HCT116 (cell line): Measurements from ENCODE around the gene ACBD4. TPM values are rescaled to one million over a fixed set of nuclear protein-coding genes. Genes with fewer than 3 reads are reported as not detected.

Experiments
- ATAC-seq: fragments of 200-7000 bp; cut with Tn5 transposase; 2 replicates; pipeline ENCODE4 v1.9.1; 2020; ENCODE audit warnings: mild to moderate bottlenecking, moderate library complexity
- BruUV-seq: library from RNA; stranded (reverse); fragments of 400-500 nt; replicated peaks from 2 replicates; lab custom pipeline; 2021; lab: Mats Ljungman, UMichigan
- CTCF ChIA-PET: fragments of 300-600 bp; sonication (Branson Sonifier 250); formaldehyde crosslinking; loops from one replicate; lab custom pipeline; 2021; ENCODE audit warnings: antibody characterized with exemption; lab: Charles Lee
- POLR2A ChIA-PET: fragments of 300-600, 350-600 bp; sonication (Branson Sonifier 250); formaldehyde crosslinking; loops from one replicate; lab custom pipeline; 2021; ENCODE audit warnings: antibody characterized with exemption; lab: Charles Lee
- RAD21 ChIA-PET, 2 experiments: fragments of 300-600 bp; sonication (Branson Sonifier 250); formaldehyde crosslinking; loops; one replicate each; lab custom pipeline; 2023; ENCODE audit warnings: low total read pairs in 2 of 2; ENCODE audit not compliant: uncharacterized antibody in 2 of 2, unreplicated experiment in 2 of 2, low non-redundant PET in 1 of 2; lab: Charles Lee
- DNase-seq: peaks from one replicate; pipeline ENCODE4 v3.0.0-alpha.2; 2010; ENCODE audit warnings: low read depth, low spot score
- H2AFZ ChIP-seq: fragments of 200-600 bp; shearing (Covaris generic), sonication (generic); 2 replicates; pipeline ENCODE4 v1.6.1; 2017; ENCODE audit warnings: low read depth, mixed run types, mixed read lengths, antibody characterized with exemption, low read length; ENCODE audit not compliant: poor library complexity, severe bottlenecking
- H3K27ac ChIP-seq: 2 replicates; pipeline ENCODE4 v1.5.1; 2012; ENCODE audit warnings: low read depth, low read length
- H3K27me3 ChIP-seq: fragments of 200-600 bp; sonication (generic); 2 replicates; pipeline ENCODE4 v1.6.1; 2016; ENCODE audit warnings: mixed run types, low read length, mixed read lengths; ENCODE audit not compliant: insufficient read depth
- H3K36me3 ChIP-seq, 2 experiments: fragments of 200-500 bp in 1 of 2; fragments of 200-600 bp in 1 of 2; sonication (Bioruptor generic) in 1 of 2; sonication (generic) in 1 of 2; 2 replicates each; pipeline versions ENCODE4 v1.5.1 to v1.6.1; 2014 to 2016; ENCODE audit warnings: low read length in 2 of 2, inconsistent platforms in 1 of 2, mixed read lengths in 1 of 2, mixed run types in 1 of 2; ENCODE audit not compliant: insufficient read depth in 2 of 2, control insufficient read depth in 1 of 2
- H3K4me1 ChIP-seq, 2 experiments: fragments of 200-600 bp in 1 of 2; sonication (generic) in 1 of 2; 2 replicates each; pipeline versions ENCODE4 v1.5.1 to v1.6.1; 2012 to 2017; ENCODE audit warnings: low read length in 2 of 2, inconsistent platforms in 1 of 2, mild to moderate bottlenecking in 1 of 2, mixed read lengths in 1 of 2, mixed run types in 1 of 2, moderate library complexity in 1 of 2; ENCODE audit not compliant: insufficient read depth in 2 of 2, control insufficient read depth in 1 of 2
- H3K4me2 ChIP-seq: fragments of 200-600 bp; sonication (generic); 2 replicates; pipeline ENCODE4 v1.6.1; 2017; ENCODE audit warnings: mixed run types, low read length, mixed read lengths
- H3K4me3 ChIP-seq, 2 experiments: fragments of 200-600 bp in 1 of 2; sonication (generic) in 1 of 2; replicated peaks in 1 of 2; 2 replicates each; pipeline ENCODE4 v1.5.1; 2011 to 2016; ENCODE audit warnings: low read length in 2 of 2, control low read depth in 1 of 2, low read depth in 1 of 2, mild to moderate bottlenecking in 1 of 2, mixed read lengths in 1 of 2, mixed run types in 1 of 2
- H3K79me2 ChIP-seq: fragments of 200-600 bp; sonication (generic); 2 replicates; pipeline ENCODE4 v1.6.1; 2017; ENCODE audit warnings: mild to moderate bottlenecking, mixed run types, low read length, moderate library complexity, mixed read lengths; ENCODE audit not compliant: insufficient read depth
- H3K9ac ChIP-seq: fragments of 200-600 bp; sonication (generic); 2 replicates; pipeline ENCODE4 v1.6.1; 2016; ENCODE audit warnings: low read length, mixed read lengths
- H3K9me2 ChIP-seq: fragments of 200-600 bp; sonication (generic), shearing (Covaris generic); 2 replicates; pipeline ENCODE4 v1.6.1; 2017; ENCODE audit warnings: mixed run types, mild to moderate bottlenecking, moderate library complexity; ENCODE audit not compliant: insufficient read depth
- H3K9me3 ChIP-seq, 2 experiments: fragments of 200-500 bp in 1 of 2; fragments of 200-600 bp in 1 of 2; sonication (Bioruptor generic) in 1 of 2; sonication (generic) in 1 of 2; 2 replicates each; pipeline ENCODE4 v1.6.1; 2014 to 2017; ENCODE audit warnings: low read length in 2 of 2, mixed read lengths in 2 of 2, inconsistent platforms in 1 of 2, low read depth in 1 of 2, mild to moderate bottlenecking in 1 of 2, mixed run types in 1 of 2, moderate library complexity in 1 of 2; ENCODE audit not compliant: control insufficient read depth in 1 of 2, insufficient read depth in 1 of 2
- H4K20me1 ChIP-seq: fragments of 200-600 bp; sonication (generic), shearing (Covaris generic); 2 replicates; pipeline ENCODE4 v1.6.1; 2017; ENCODE audit warnings: mixed run types, mild to moderate bottlenecking, moderate library complexity; ENCODE audit not compliant: insufficient read depth
- CBX3 ChIP-seq: IDR thresholded peaks from 2 replicates; pipeline ENCODE4 v1.6.1; 2012; ENCODE audit warnings: low read depth
- CEBPB ChIP-seq: IDR thresholded peaks from 2 replicates; pipeline ENCODE4 v1.6.1; 2012; ENCODE audit warnings: low read depth
- EGR1 ChIP-seq: IDR thresholded peaks from 2 replicates; pipeline ENCODE4 v1.6.1; 2012; ENCODE audit warnings: low read depth
- ELF1 ChIP-seq: IDR thresholded peaks from 2 replicates; pipeline ENCODE4 v1.6.1; 2012; ENCODE audit warnings: low read depth, borderline replicate concordance
- EZH2 ChIP-seq: fragments of 200-600 bp; sonication (generic); IDR thresholded peaks from 2 replicates; pipeline ENCODE4 v1.6.1; 2017; ENCODE audit warnings: antibody characterized with exemption, mixed run types
- EZH2phosphoT487 ChIP-seq: fragments of 200-600 bp; IDR thresholded peaks from 2 replicates; pipeline ENCODE4 v1.6.1; 2018; ENCODE audit warnings: antibody characterized with exemption, borderline replicate concordance
- FOSL1 ChIP-seq: IDR thresholded peaks from 2 replicates; pipeline ENCODE4 v1.6.1; 2012; ENCODE audit warnings: low read depth
- JUND ChIP-seq: IDR thresholded peaks from 2 replicates; pipeline ENCODE4 v1.6.1; 2012
- MAX ChIP-seq: IDR thresholded peaks from 2 replicates; pipeline ENCODE4 v1.6.1; 2012
- POLR2A ChIP-seq: IDR thresholded peaks from 2 replicates; pipeline ENCODE4 v1.7.0; 2011; ENCODE audit warnings: borderline replicate concordance; ENCODE audit not compliant: insufficient read depth, insufficient read length; ENCODE audit errors: extremely low read depth
- POLR2AphosphoS5 ChIP-seq: IDR thresholded peaks from 2 replicates; pipeline ENCODE4 v1.6.1; 2011; ENCODE audit warnings: mild to moderate bottlenecking, low read depth, low read length, moderate library complexity
- RAD21 ChIP-seq: IDR thresholded peaks from 2 replicates; pipeline ENCODE4 v1.6.1; 2012; ENCODE audit warnings: low read depth, mild to moderate bottlenecking
- SIN3A ChIP-seq: IDR thresholded peaks from 2 replicates; pipeline ENCODE4 v1.6.1; 2012; ENCODE audit warnings: low read depth
- SP1 ChIP-seq: IDR thresholded peaks from 2 replicates; pipeline ENCODE4 v1.6.1; 2012; ENCODE audit warnings: low read depth
- SRF ChIP-seq: IDR thresholded peaks from 2 replicates; pipeline ENCODE4 v1.6.1; 2012; ENCODE audit warnings: low read depth
- TCF7L2 ChIP-seq: IDR thresholded peaks from 2 replicates; pipeline ENCODE4 v1.7.0; 2011; ENCODE audit warnings: borderline replicate concordance, inconsistent platforms; ENCODE audit not compliant: insufficient read depth, insufficient read length; ENCODE audit errors: extremely low read depth
- YY1 ChIP-seq: IDR thresholded peaks from 2 replicates; pipeline ENCODE4 v1.6.1; 2011; ENCODE audit warnings: low read length, low read depth, moderate library complexity, mild to moderate bottlenecking; ENCODE audit not compliant: insufficient replicate concordance; ENCODE audit errors: extremely low read depth
- ZBTB33 ChIP-seq: IDR thresholded peaks from 2 replicates; pipeline ENCODE4 v1.6.1; 2011; ENCODE audit warnings: mild to moderate bottlenecking, low read length, moderate library complexity; ENCODE audit not compliant: insufficient replicate concordance; ENCODE audit errors: extremely low read depth
- ZFX ChIP-seq: fragments of 450-650 bp; IDR thresholded peaks from 2 replicates; pipeline ENCODE4 v1.6.1; 2017
- ZNF274 ChIP-seq: fragments of 200-500 bp; sonication (Bioruptor generic); IDR thresholded peaks from 2 replicates; pipeline ENCODE4 v1.6.1; 2014; ENCODE audit warnings: mild to moderate bottlenecking, low read depth, low read length, inconsistent platforms
- intact Hi-C: fragments of 100-400 bp; cut with micrococcal nuclease; formaldehyde crosslinking; loops from 2 replicates; pipeline ENCODE4 v1.10.0; 2022
- total RNA-seq: library from RNA; stranded (reverse); gene quantifications from one replicate; pipeline ENCODE4 v1.2.1, GENCODE V29; 2021; ENCODE audit not compliant: unreplicated experiment
- TF ChIP-seq, protein P1 (sequence below): IDR thresholded peaks from 2 replicates; pipeline ENCODE4 v1.6.1; 2012
- TF ChIP-seq, protein P2 (sequence below), 3 experiments: fragments of 200-600 bp in 1 of 3; sonication (generic) in 1 of 3; IDR thresholded peaks in 2 of 3; conservative IDR thresholded peaks in 1 of 3; 2 replicates each; pipeline ENCODE4 v1.5.1; 2012 to 2017; ENCODE audit warnings: low read depth in 2 of 3, low read length in 2 of 3, antibody characterized with exemption in 1 of 3, borderline replicate concordance in 1 of 3, control low read depth in 1 of 3, mild to moderate bottlenecking in 1 of 3, mixed read lengths in 1 of 3, mixed run types in 1 of 3, moderate library complexity in 1 of 3; ENCODE audit not compliant: insufficient read depth in 1 of 3

The ACBD4 gene
- total RNA-seq, 1 experiment from 2014 or later = 13.6 TPM

GRCh38 chr17:45172541-45173286 lies 37.2 kb downstream of the ACBD4 start:
- ChIA-PET CTCF (interaction anchor here (0.9 to 4.4 kb wide), 7 partner anchors 9 to 253 kb away, joined by 3 to 36 read pairs (median 9); partner anchors contain the start of genes ACBD4, HEXIM1 and HEXIM2), POLR2A (interaction anchor here (0.7 to 7.0 kb wide), 10 partner anchors 10 to 181 kb away, joined by 3 to 176 read pairs (median 8); partner anchors contain the start of genes ACBD4, HEXIM1 and HEXIM2), RAD21 (interaction anchor here (0.5 to 1.9 kb wide), 5 partner anchors 11 to 141 kb away, joined by 3 to 7 read pairs (median 5); partner anchors contain the start of genes HEXIM2 (in 2 of the 2) and HEXIM1 (in 1 of the 2))
- H3K27ac ChIP-seq = peak overlapping the region; percentile 99
- intact Hi-C loops = loop anchor here (1.0 to 2.0 kb wide), 2 partner anchors 11 to 24 kb away; partner anchors contain the start of genes HEXIM1 and HEXIM2
- ATAC-seq (peak; percentile 78), DNase-seq (peak; percentile 87)
- H4K20me1 ChIP-seq = no peaks in the 10 kb centered on the region
- H3K79me2 ChIP-seq = no peaks in the 10 kb centered on the region
- H3K9ac ChIP-seq = peak overlapping the region; percentile 81
- TSS peak; percentile 88 for BruUV-seq
- H2AFZ ChIP-seq = no peak overlapping the region
- no peaks in the 10 kb centered on the region for H3K36me3 ChIP-seq
- peak overlapping the region; percentile 98 for H3K4me2 ChIP-seq
- peak overlapping the region; percentile 28 to 60 for H3K4me3 ChIP-seq
- H3K27me3 ChIP-seq = no peaks in the 10 kb centered on the region
- H3K9me3 ChIP-seq = no peaks in the 10 kb centered on the region
- peaks cover 68 to 70% of the 10 kb centered on the region in 2 experiments for H3K4me1 ChIP-seq
- H3K9me2 ChIP-seq = no peaks in the 10 kb centered on the region
- no peak for TF ChIP-seq ZBTB33
- TF ChIP-seq ELF1 = no peak
- no peak for TF ChIP-seq FOSL1
- TF ChIP-seq CEBPB = no peak
- no peak for TF ChIP-seq CBX3
- TF ChIP-seq YY1 = no peak
- TF ChIP-seq SIN3A = no peak
- TF ChIP-seq POLR2AphosphoS5 = peak; percentile 71
- TF ChIP-seq ZFX = peak; percentile 20; the same call in 1 of the 2 replicates
- TF ChIP-seq, protein P1, sequence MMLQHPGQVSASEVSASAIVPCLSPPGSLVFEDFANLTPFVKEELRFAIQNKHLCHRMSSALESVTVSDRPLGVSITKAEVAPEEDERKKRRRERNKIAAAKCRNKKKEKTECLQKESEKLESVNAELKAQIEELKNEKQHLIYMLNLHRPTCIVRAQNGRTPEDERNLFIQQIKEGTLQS = no peak
- TF ChIP-seq SRF = no peak
- TF ChIP-seq ZNF274 = no peak
- TF ChIP-seq EZH2phosphoT487 = no peak
- no peak; the same call in 1 of the 2 replicates for TF ChIP-seq JUND
- TF ChIP-seq TCF7L2 = peak; percentile 64
- TF ChIP-seq, protein P2, sequence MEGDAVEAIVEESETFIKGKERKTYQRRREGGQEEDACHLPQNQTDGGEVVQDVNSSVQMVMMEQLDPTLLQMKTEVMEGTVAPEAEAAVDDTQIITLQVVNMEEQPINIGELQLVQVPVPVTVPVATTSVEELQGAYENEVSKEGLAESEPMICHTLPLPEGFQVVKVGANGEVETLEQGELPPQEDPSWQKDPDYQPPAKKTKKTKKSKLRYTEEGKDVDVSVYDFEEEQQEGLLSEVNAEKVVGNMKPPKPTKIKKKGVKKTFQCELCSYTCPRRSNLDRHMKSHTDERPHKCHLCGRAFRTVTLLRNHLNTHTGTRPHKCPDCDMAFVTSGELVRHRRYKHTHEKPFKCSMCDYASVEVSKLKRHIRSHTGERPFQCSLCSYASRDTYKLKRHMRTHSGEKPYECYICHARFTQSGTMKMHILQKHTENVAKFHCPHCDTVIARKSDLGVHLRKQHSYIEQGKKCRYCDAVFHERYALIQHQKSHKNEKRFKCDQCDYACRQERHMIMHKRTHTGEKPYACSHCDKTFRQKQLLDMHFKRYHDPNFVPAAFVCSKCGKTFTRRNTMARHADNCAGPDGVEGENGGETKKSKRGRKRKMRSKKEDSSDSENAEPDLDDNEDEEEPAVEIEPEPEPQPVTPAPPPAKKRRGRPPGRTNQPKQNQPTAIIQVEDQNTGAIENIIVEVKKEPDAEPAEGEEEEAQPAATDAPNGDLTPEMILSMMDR (IDR thresholded peaks at IDR 0.05 in 2 of 3, conservative IDR thresholded peaks at IDR 0.05 in 1 of 3; ENCODE audit: borderline replicate concordance in 1 of 3, insufficient read depth in 1 of 3, low read depth in 2 of 3, low read length in 2 of 3) = peak in 2 of 3 experiments; percentile 13 to 18; a peak in 1 of 6 replicates
- TF ChIP-seq RAD21 = no peak
- peak; percentile 89 for TF ChIP-seq SP1
- no peak for TF ChIP-seq EZH2
- peak; percentile 84 for TF ChIP-seq MAX
- TF ChIP-seq POLR2A = peak; percentile 54
- peak; percentile 70 for TF ChIP-seq EGR1
